GM12872 (cell line): Measurements from ENCODE around the gene ARL8A.

ENCODE experiments used
- CTCF ChIP-seq: IDR thresholded peaks from 3 replicates; pipeline ENCODE4 v1.5.1; 2011; ENCODE audit warnings: low read depth, mild to moderate bottlenecking, low read length, moderate library complexity; ENCODE audit not compliant: insufficient read depth

The ARL8A gene

GRCh38 chr1:202179828-202180750 lies 35.6 kb upstream of the ARL8A start:
- no peak for TF ChIP-seq CTCF

GRCh38 chr1:202176949-202177927 lies 32.7 kb upstream of the ARL8A start:
- no peak for TF ChIP-seq CTCF

GRCh38 chr1:202173993-202174392 lies 29.5 kb upstream of the ARL8A start:
- TF ChIP-seq CTCF: no peak

GRCh38 chr1:202172015-202172355 lies 27.4 kb upstream of the ARL8A start:
- no peak for TF ChIP-seq CTCF

GRCh38 chr1:202171292-202172014 lies 26.9 kb upstream of the ARL8A start:
- no peak for TF ChIP-seq CTCF

- no peak for TF ChIP-seq CTCF
These were observed 26.2 kb upstream of the ARL8A start for GRCh38 chr1:202170726-202171125.
